Measurements from ENCODE around the gene CDH18.

- TF ChIP-seq CTCF (IDR thresholded peaks at IDR 0.05; ENCODE audit: extremely low read depth in 1 of 2, insufficient read depth in 1 of 2, low read depth in 1 of 2, low read length in 2 of 2) (no peak), EZH2 (IDR thresholded peaks at IDR 0.05; ENCODE audit: borderline replicate concordance, low read depth, low read length, severe bottlenecking) (no peak), POLR2AphosphoS5 (IDR thresholded peaks at IDR 0.05; ENCODE audit: insufficient read depth, low read depth, low read length) (no peak), JUN (IDR thresholded peaks at IDR 0.05; ENCODE audit: borderline replicate concordance, insufficient read depth, insufficient read length, low read depth) (no peak), POLR2A (IDR thresholded peaks at IDR 0.05; ENCODE audit: low read depth, low read length) (no peak), MYC (IDR thresholded peaks at IDR 0.05; ENCODE audit: low read depth, low read length) (no peak)
Measured at GRCh38 chr5:19706776-19707175, 281.2 kb downstream of the CDH18 start.

All from endothelial cell of umbilical vein (primary cell).